GM23248 (cell line): ENCODE results near the gene COPS7B.
"Not testable (repeated sequence)": the region's sequence is repeated elsewhere in the genome, so short reads cannot be mapped to it uniquely, and the experiment has no call there.

Source experiments
- EZH2 ChIP-seq: fragments of 200-600 bp; sonication (generic); IDR thresholded peaks from 2 replicates; pipeline ENCODE4 v1.6.1; 2018; ENCODE audit warnings: antibody characterized with exemption, mild to moderate bottlenecking; ENCODE audit not compliant: insufficient read depth, poor library complexity, severe bottlenecking
- EZH2phosphoT487 ChIP-seq: fragments of 200-600 bp; sonication (generic); IDR thresholded peaks from 2 replicates; pipeline ENCODE4 v1.6.1; 2018; ENCODE audit warnings: antibody characterized with exemption, moderate library complexity, mild to moderate bottlenecking, low read depth; ENCODE audit not compliant: insufficient read depth

- TF ChIP-seq EZH2, EZH2phosphoT487: not testable (repeated sequence)
Observed at GRCh38 chr2:231748153-231748896, 37.9 kb upstream of the COPS7B start.
